OCI-LY7 (cell line): ENCODE results near the gene ANKLE1.

ENCODE experiments used
- CTCF ChIP-seq: fragments of 200-600 bp; sonication (generic); conservative IDR thresholded peaks from 2 replicates; pipeline ENCODE4 v1.5.1; 2014; ENCODE audit warnings: mild to moderate bottlenecking, antibody characterized with exemption, low read length, moderate library complexity, mixed read lengths
- EZH2phosphoT487 ChIP-seq: fragments of 200-600 bp; sonication (generic); IDR thresholded peaks from 2 replicates; pipeline ENCODE4 v1.6.1; 2018; ENCODE audit warnings: low read depth, borderline replicate concordance, mild to moderate bottlenecking, mixed run types, antibody characterized with exemption, low read length, moderate library complexity, mixed read lengths

- TF ChIP-seq CTCF (no peak), EZH2phosphoT487 (no peak)
Measured at GRCh38 chr19:17326595-17326966, 44.9 kb downstream of the ANKLE1 start.
